GM23338 (cell line): ENCODE measurements around the gene YY1AP1. TPM values are rescaled to one million over a fixed set of nuclear protein-coding genes. Genes with fewer than 3 reads are reported as not detected.

ENCODE experiments used
- ATAC-seq: fragments of 200-7000 bp; cut with Tn5 transposase; 3 replicates; pipeline ENCODE4 v1.9.1; 2020
- DNase-seq: peaks from one replicate; pipeline ENCODE4 v3.0.0-alpha.2; 2015; ENCODE audit warnings: low spot score
- H2AFZ ChIP-seq: fragments of 200-600 bp; sonication (generic); 2 replicates; pipeline ENCODE4 v1.8.0; 2016; ENCODE audit warnings: antibody characterized with exemption, mild to moderate bottlenecking, moderate library complexity
- H3F3A ChIP-seq: fragments of 200-600 bp; sonication (generic); replicated peaks from 2 replicates; pipeline ENCODE4 v1.8.0; 2017; ENCODE audit warnings: antibody characterized with exemption, mixed run types, low read depth
- H3K27ac ChIP-seq: fragments of 200-600 bp; sonication (generic); 2 replicates; pipeline ENCODE4 v1.6.1; 2016; ENCODE audit warnings: low read depth
- H3K27me3 ChIP-seq: fragments of 200-600 bp; sonication (generic); 2 replicates; pipeline ENCODE4 v1.8.0; 2016; ENCODE audit warnings: mild to moderate bottlenecking, mixed run types, moderate library complexity; ENCODE audit not compliant: insufficient read depth
- H3K36me3 ChIP-seq: fragments of 200-600 bp; sonication (generic); 2 replicates; pipeline ENCODE4 v1.8.0; 2016; ENCODE audit warnings: mild to moderate bottlenecking; ENCODE audit not compliant: insufficient read depth
- H3K4me1 ChIP-seq: fragments of 200-600 bp; sonication (generic); 2 replicates; pipeline ENCODE4 v1.8.0; 2016; ENCODE audit warnings: mild to moderate bottlenecking, moderate library complexity; ENCODE audit not compliant: insufficient read depth
- H3K4me2 ChIP-seq: fragments of 200-600 bp; sonication (generic); 2 replicates; pipeline ENCODE4 v1.7.1; 2017; ENCODE audit warnings: mixed run types
- H3K4me3 ChIP-seq: fragments of 200-600 bp; sonication (generic); 2 replicates; pipeline ENCODE4 v1.6.1; 2016; ENCODE audit warnings: mixed run types
- H3K79me2 ChIP-seq: fragments of 200-600 bp; sonication (generic); replicated peaks from 2 replicates; pipeline ENCODE4 v1.8.0; 2017; ENCODE audit warnings: mild to moderate bottlenecking; ENCODE audit not compliant: insufficient read depth
- H3K9me2 ChIP-seq: fragments of 200-600 bp; sonication (generic); 2 replicates; pipeline ENCODE4 v1.8.0; 2017; ENCODE audit not compliant: insufficient read depth
- H4K20me1 ChIP-seq: fragments of 200-600 bp; sonication (generic); replicated peaks from 2 replicates; pipeline ENCODE4 v1.8.0; 2017; ENCODE audit warnings: mild to moderate bottlenecking; ENCODE audit not compliant: insufficient read depth
- H3K27ac Mint-ChIP-seq: 2 replicates; pipeline ENCODE4 v1.8.0; 2020; ENCODE audit warnings: inconsistent platforms, mild to moderate bottlenecking, moderate library complexity, mixed read lengths
- H3K27me3 Mint-ChIP-seq: 3 replicates; pipeline ENCODE4 v1.8.0; 2022; ENCODE audit warnings: low read depth, mild to moderate bottlenecking, moderate library complexity, mixed read lengths, inconsistent platforms; ENCODE audit not compliant: insufficient read depth, poor library complexity
- H3K36me3 Mint-ChIP-seq: 3 replicates; pipeline ENCODE4 v1.8.0; 2021; ENCODE audit warnings: low read depth, mild to moderate bottlenecking, inconsistent platforms, moderate library complexity, mixed read lengths
- H3K4me1 Mint-ChIP-seq: 3 replicates; pipeline ENCODE4 v1.8.0; 2020; ENCODE audit warnings: mild to moderate bottlenecking, inconsistent platforms, mixed read lengths
- H3K4me3 Mint-ChIP-seq: 3 replicates; pipeline ENCODE4 v1.8.0; 2021; ENCODE audit warnings: moderate library complexity, mild to moderate bottlenecking, inconsistent platforms, mixed read lengths
- H3K9me3 Mint-ChIP-seq: 3 replicates; pipeline ENCODE4 v1.8.0; 2020; ENCODE audit warnings: moderate library complexity, mild to moderate bottlenecking, inconsistent platforms, mixed read lengths
- CREB1 ChIP-seq: fragments of 250-450 bp; sonication (Bioruptor Pico); IDR thresholded peaks from 2 replicates; pipeline ENCODE4 v1.5.0; 2020; ENCODE audit warnings: low read depth, mild to moderate bottlenecking, moderate library complexity
- EZH2 ChIP-seq: fragments of 200-600 bp; sonication (generic); IDR thresholded peaks from one replicate; pipeline ENCODE4 v1.8.0; 2017; ENCODE audit warnings: antibody characterized with exemption, mild to moderate bottlenecking, low read depth; ENCODE audit not compliant: unreplicated experiment
- EZH2phosphoT487 ChIP-seq: fragments of 200-600 bp; sonication (generic); IDR thresholded peaks from one replicate; pipeline ENCODE4 v1.8.1; 2018; ENCODE audit warnings: antibody characterized with exemption; ENCODE audit not compliant: unreplicated experiment
- JUNB ChIP-seq: IDR thresholded peaks from one replicate; pipeline ENCODE4 v1.6.1; 2016; ENCODE audit warnings: antibody characterized with exemption; ENCODE audit not compliant: unreplicated experiment
- NANOG ChIP-seq: IDR thresholded peaks from 2 replicates; pipeline ENCODE4 v1.6.1; 2016; ENCODE audit warnings: antibody characterized with exemption, borderline replicate concordance
- POLR2AphosphoS5 ChIP-seq: IDR thresholded peaks from 2 replicates; pipeline ENCODE4 v1.6.1; 2016; ENCODE audit warnings: antibody characterized with exemption, low read depth
- STAT1 ChIP-seq: IDR thresholded peaks from one replicate; pipeline ENCODE4 v1.6.1; 2016; ENCODE audit warnings: antibody characterized with exemption; ENCODE audit not compliant: unreplicated experiment
- ZNF114 ChIP-seq: fragments of 250-450 bp; sonication (Bioruptor Pico); IDR thresholded peaks from 2 replicates; pipeline ENCODE4 v1.5.0; 2020; ENCODE audit warnings: mild to moderate bottlenecking, moderate library complexity
- ZNF331 ChIP-seq: fragments of 250-450 bp; sonication (Bioruptor Pico); IDR thresholded peaks from 2 replicates; pipeline ENCODE4 v1.5.0; 2020; ENCODE audit warnings: low read depth, mild to moderate bottlenecking, moderate library complexity
- polyA plus RNA-seq: library from polyadenylated mRNA; unstranded; fragments of >200 nt; fragmentation: Nextera tagmentation; extraction: Ambion mirVana; gene quantifications from 2 replicates; pipeline ENCODE4 v1.2.1, GENCODE V29; 2016
- total RNA-seq: library from RNA; depleted of rRNA; stranded (reverse); fragments of >200 nt; shearing (Covaris generic); gene quantifications from 2 replicates; pipeline ENCODE4 v1.2.3, GENCODE V29; 2014
- TF ChIP-seq, protein P1 (sequence below): fragments of 250-450 bp; sonication (Bioruptor Pico); IDR thresholded peaks from 2 replicates; pipeline ENCODE4 v1.5.0; 2020; ENCODE audit warnings: mild to moderate bottlenecking, moderate library complexity
- TF ChIP-seq, protein P2 (sequence below), 2 experiments: fragments of 200-600 bp in 1 of 2; sonication (generic) in 1 of 2; conservative IDR thresholded peaks; 2 replicates each; pipeline versions ENCODE4 v1.5.1 to v1.6.1; 2016 to 2017; ENCODE audit warnings: antibody characterized with exemption in 2 of 2, low read depth in 2 of 2, mild to moderate bottlenecking in 2 of 2, moderate library complexity in 1 of 2
- TF ChIP-seq, protein P3 (sequence below): IDR thresholded peaks from one replicate; pipeline ENCODE4 v1.6.1; 2018; ENCODE audit warnings: antibody characterized with exemption; ENCODE audit not compliant: unreplicated experiment
- TF ChIP-seq, protein P4 (sequence below): IDR thresholded peaks from 2 replicates; pipeline ENCODE4 v1.6.1; 2016; ENCODE audit warnings: antibody characterized with exemption

Gene YY1AP1
- total and polyA plus RNA-seq, 2 experiments from 2014 or later = 21.2 to 66.5 TPM

DNA sequence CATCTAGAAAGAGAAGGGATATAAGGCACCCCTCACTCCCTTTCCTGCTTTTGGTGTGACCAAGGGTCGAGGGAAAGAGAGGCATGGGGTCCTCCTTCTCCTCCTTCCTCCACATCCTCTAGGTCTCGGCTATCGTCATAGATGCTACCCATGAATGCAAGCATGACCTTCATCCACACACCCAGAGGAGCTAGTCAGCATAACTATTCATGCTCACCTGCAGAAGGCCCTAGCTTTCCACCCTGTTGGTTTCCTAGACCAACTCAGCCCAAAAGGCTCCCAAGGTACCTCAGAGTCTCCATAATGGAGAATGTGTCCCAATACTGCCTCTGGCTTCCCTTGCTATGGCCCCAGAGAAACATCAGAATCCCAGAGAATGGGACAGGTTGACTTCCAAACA, 45.3 kb downstream of the YY1AP1 start:
- Mint-ChIP-seq H3K27me3 (peaks cover under 1% of the 10 kb centered on the region), H3K9me3 (peaks cover 42% of the 10 kb centered on the region), H3K27ac (no peak overlapping the region), H3K36me3 (peaks cover 28% of the 10 kb centered on the region), H3K4me3 (no peak overlapping the region), H3K4me1 (no peaks in the 10 kb centered on the region; the same call in 2 of the 3 replicates)
- peaks cover 12% of the 10 kb centered on the region; the same call in 1 of the 2 replicates for H3K36me3 ChIP-seq
- H3K4me2 ChIP-seq = no peak overlapping the region
- H3K79me2 ChIP-seq = no peaks in the 10 kb centered on the region
- no peak for TF ChIP-seq EZH2
- no peak for TF ChIP-seq NANOG
- no peak for TF ChIP-seq JUNB
- no peak for TF ChIP-seq ZNF331 (CRISPR knock-in tag)
- TF ChIP-seq, protein P1, sequence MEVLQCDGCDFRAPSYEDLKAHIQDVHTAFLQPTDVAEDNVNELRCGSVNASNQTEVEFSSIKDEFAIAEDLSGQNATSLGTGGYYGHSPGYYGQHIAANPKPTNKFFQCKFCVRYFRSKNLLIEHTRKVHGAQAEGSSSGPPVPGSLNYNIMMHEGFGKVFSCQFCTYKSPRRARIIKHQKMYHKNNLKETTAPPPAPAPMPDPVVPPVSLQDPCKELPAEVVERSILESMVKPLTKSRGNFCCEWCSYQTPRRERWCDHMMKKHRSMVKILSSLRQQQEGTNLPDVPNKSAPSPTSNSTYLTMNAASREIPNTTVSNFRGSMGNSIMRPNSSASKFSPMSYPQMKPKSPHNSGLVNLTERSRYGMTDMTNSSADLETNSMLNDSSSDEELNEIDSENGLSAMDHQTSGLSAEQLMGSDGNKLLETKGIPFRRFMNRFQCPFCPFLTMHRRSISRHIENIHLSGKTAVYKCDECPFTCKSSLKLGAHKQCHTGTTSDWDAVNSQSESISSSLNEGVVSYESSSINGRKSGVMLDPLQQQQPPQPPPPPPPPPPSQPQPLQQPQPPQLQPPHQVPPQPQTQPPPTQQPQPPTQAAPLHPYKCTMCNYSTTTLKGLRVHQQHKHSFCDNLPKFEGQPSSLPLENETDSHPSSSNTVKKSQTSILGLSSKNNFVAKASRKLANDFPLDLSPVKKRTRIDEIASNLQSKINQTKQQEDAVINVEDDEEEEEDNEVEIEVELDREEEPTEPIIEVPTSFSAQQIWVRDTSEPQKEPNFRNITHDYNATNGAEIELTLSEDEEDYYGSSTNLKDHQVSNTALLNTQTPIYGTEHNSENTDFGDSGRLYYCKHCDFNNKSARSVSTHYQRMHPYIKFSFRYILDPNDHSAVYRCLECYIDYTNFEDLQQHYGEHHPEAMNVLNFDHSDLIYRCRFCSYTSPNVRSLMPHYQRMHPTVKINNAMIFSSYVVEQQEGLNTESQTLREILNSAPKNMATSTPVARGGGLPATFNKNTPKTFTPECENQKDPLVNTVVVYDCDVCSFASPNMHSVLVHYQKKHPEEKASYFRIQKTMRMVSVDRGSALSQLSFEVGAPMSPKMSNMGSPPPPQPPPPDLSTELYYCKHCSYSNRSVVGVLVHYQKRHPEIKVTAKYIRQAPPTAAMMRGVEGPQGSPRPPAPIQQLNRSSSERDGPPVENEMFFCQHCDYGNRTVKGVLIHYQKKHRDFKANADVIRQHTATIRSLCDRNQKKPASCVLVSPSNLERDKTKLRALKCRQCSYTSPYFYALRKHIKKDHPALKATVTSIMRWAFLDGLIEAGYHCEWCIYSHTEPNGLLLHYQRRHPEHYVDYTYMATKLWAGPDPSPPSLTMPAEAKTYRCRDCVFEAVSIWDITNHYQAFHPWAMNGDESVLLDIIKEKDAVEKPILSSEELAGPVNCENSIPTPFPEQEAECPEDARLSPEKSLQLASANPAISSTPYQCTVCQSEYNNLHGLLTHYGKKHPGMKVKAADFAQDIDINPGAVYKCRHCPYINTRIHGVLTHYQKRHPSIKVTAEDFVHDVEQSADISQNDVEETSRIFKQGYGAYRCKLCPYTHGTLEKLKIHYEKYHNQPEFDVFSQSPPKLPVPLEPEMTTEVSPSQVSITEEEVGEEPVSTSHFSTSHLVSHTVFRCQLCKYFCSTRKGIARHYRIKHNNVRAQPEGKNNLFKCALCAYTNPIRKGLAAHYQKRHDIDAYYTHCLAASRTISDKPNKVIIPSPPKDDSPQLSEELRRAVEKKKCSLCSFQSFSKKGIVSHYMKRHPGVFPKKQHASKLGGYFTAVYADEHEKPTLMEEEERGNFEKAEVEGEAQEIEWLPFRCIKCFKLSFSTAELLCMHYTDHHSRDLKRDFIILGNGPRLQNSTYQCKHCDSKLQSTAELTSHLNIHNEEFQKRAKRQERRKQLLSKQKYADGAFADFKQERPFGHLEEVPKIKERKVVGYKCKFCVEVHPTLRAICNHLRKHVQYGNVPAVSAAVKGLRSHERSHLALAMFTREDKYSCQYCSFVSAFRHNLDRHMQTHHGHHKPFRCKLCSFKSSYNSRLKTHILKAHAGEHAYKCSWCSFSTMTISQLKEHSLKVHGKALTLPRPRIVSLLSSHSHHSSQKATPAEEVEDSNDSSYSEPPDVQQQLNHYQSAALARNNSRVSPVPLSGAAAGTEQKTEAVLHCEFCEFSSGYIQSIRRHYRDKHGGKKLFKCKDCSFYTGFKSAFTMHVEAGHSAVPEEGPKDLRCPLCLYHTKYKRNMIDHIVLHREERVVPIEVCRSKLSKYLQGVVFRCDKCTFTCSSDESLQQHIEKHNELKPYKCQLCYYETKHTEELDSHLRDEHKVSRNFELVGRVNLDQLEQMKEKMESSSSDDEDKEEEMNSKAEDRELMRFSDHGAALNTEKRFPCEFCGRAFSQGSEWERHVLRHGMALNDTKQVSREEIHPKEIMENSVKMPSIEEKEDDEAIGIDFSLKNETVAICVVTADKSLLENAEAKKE (CRISPR knock-in tag) = no peak
- no peak for TF ChIP-seq POLR2AphosphoS5
- TF ChIP-seq, protein P2, sequence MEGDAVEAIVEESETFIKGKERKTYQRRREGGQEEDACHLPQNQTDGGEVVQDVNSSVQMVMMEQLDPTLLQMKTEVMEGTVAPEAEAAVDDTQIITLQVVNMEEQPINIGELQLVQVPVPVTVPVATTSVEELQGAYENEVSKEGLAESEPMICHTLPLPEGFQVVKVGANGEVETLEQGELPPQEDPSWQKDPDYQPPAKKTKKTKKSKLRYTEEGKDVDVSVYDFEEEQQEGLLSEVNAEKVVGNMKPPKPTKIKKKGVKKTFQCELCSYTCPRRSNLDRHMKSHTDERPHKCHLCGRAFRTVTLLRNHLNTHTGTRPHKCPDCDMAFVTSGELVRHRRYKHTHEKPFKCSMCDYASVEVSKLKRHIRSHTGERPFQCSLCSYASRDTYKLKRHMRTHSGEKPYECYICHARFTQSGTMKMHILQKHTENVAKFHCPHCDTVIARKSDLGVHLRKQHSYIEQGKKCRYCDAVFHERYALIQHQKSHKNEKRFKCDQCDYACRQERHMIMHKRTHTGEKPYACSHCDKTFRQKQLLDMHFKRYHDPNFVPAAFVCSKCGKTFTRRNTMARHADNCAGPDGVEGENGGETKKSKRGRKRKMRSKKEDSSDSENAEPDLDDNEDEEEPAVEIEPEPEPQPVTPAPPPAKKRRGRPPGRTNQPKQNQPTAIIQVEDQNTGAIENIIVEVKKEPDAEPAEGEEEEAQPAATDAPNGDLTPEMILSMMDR (conservative IDR thresholded peaks at IDR 0.05; ENCODE audit: low read depth in 2 of 2) = no peak
- TF ChIP-seq, protein P3, sequence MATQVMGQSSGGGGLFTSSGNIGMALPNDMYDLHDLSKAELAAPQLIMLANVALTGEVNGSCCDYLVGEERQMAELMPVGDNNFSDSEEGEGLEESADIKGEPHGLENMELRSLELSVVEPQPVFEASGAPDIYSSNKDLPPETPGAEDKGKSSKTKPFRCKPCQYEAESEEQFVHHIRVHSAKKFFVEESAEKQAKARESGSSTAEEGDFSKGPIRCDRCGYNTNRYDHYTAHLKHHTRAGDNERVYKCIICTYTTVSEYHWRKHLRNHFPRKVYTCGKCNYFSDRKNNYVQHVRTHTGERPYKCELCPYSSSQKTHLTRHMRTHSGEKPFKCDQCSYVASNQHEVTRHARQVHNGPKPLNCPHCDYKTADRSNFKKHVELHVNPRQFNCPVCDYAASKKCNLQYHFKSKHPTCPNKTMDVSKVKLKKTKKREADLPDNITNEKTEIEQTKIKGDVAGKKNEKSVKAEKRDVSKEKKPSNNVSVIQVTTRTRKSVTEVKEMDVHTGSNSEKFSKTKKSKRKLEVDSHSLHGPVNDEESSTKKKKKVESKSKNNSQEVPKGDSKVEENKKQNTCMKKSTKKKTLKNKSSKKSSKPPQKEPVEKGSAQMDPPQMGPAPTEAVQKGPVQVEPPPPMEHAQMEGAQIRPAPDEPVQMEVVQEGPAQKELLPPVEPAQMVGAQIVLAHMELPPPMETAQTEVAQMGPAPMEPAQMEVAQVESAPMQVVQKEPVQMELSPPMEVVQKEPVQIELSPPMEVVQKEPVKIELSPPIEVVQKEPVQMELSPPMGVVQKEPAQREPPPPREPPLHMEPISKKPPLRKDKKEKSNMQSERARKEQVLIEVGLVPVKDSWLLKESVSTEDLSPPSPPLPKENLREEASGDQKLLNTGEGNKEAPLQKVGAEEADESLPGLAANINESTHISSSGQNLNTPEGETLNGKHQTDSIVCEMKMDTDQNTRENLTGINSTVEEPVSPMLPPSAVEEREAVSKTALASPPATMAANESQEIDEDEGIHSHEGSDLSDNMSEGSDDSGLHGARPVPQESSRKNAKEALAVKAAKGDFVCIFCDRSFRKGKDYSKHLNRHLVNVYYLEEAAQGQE = no peak
- no peak for TF ChIP-seq EZH2phosphoT487
- no peak for TF ChIP-seq CREB1 (CRISPR knock-in tag)
- TF ChIP-seq, protein P4, sequence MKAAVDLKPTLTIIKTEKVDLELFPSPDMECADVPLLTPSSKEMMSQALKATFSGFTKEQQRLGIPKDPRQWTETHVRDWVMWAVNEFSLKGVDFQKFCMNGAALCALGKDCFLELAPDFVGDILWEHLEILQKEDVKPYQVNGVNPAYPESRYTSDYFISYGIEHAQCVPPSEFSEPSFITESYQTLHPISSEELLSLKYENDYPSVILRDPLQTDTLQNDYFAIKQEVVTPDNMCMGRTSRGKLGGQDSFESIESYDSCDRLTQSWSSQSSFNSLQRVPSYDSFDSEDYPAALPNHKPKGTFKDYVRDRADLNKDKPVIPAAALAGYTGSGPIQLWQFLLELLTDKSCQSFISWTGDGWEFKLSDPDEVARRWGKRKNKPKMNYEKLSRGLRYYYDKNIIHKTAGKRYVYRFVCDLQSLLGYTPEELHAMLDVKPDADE = no peak
- TF ChIP-seq STAT1 = no peak
- no peak for TF ChIP-seq ZNF114 (CRISPR knock-in tag)
- no peaks in the 10 kb centered on the region for H3K9me2 ChIP-seq
- DNase-seq (no peak), ATAC-seq (no peak)
- H2AFZ ChIP-seq = no peak overlapping the region
- H4K20me1 ChIP-seq = no peaks in the 10 kb centered on the region
- H3F3A ChIP-seq = no peaks in the 10 kb centered on the region
- H3K27ac ChIP-seq = no peak overlapping the region
- H3K4me1 ChIP-seq = no peaks in the 10 kb centered on the region
- no peaks in the 10 kb centered on the region for H3K27me3 ChIP-seq
- no peak overlapping the region for H3K4me3 ChIP-seq
